CD14-positive monocyte (primary cell): ENCODE results near the gene GNAI1. TPM values are rescaled to one million over a fixed set of nuclear protein-coding genes. Genes with fewer than 3 reads are reported as not detected.

Experiments used
- DNase-seq, 3 donors: peaks; one replicate each; pipeline ENCODE4 v3.0.0-alpha.2; 2011 to 2022
- H2AFZ ChIP-seq: 2 replicates; pipeline ENCODE4 v1.6.0; 2012; ENCODE audit warnings: mild to moderate bottlenecking, low read depth, low read length, inconsistent platforms; ENCODE audit not compliant: insufficient read depth, poor library complexity, severe bottlenecking
- H3K27ac ChIP-seq, 2 donors: 1 replicate in 1 of 2; 2 replicates in 1 of 2; pipeline ENCODE4 v1.5.1; 2012 to 2013; ENCODE audit warnings: low read length in 2 of 2, control low read depth in 1 of 2, inconsistent platforms in 1 of 2, low read depth in 1 of 2, mild to moderate bottlenecking in 1 of 2
- H3K27me3 ChIP-seq, 2 donors: one replicate each; pipeline versions ENCODE4 v1.6.0 to v1.6.1; 2011 to 2013; ENCODE audit warnings: low read length in 2 of 2; ENCODE audit not compliant: control insufficient read depth in 2 of 2, insufficient read depth in 2 of 2
- H3K36me3 ChIP-seq, 2 donors: replicated peaks in 1 of 2; 1 replicate in 1 of 2; 2 replicates in 1 of 2; pipeline versions ENCODE4 v1.5.1 to v1.6.1; 2012 to 2013; ENCODE audit warnings: low read length in 2 of 2, control low read depth in 1 of 2, inconsistent platforms in 1 of 2, mild to moderate bottlenecking in 1 of 2; ENCODE audit not compliant: insufficient read depth in 2 of 2, control insufficient read depth in 1 of 2
- H3K4me1 ChIP-seq, 2 donors: 1 replicate in 1 of 2; 2 replicates in 1 of 2; pipeline versions ENCODE4 v1.5.1 to v1.6.1; 2012 to 2013; ENCODE audit warnings: low read length in 2 of 2, control low read depth in 1 of 2, inconsistent platforms in 1 of 2, mild to moderate bottlenecking in 1 of 2, moderate library complexity in 1 of 2; ENCODE audit not compliant: insufficient read depth in 2 of 2, control insufficient read depth in 1 of 2
- H3K4me2 ChIP-seq: replicated peaks from 2 replicates; pipeline ENCODE3; 2012; ENCODE audit warnings: low read length, moderate library complexity, mild to moderate bottlenecking; ENCODE audit not compliant: poor library complexity, severe bottlenecking; ENCODE audit errors: extremely low read depth
- H3K4me3 ChIP-seq, 3 experiments: fragments of 200-600 bp in 1 of 3; sonication (generic) in 1 of 3; replicated peaks in 1 of 3; 1 replicate in 2 of 3; 2 replicates in 1 of 3; pipeline ENCODE4 v1.5.1; 2011 to 2013; ENCODE audit warnings: low read length in 3 of 3, mild to moderate bottlenecking in 3 of 3, control low read depth in 2 of 3, low read depth in 2 of 3, inconsistent platforms in 1 of 3, moderate library complexity in 1 of 3
- H3K79me2 ChIP-seq: 2 replicates; pipeline ENCODE4 v1.6.0; 2012; ENCODE audit warnings: mild to moderate bottlenecking, control low read depth, inconsistent platforms, low read length, moderate library complexity; ENCODE audit not compliant: insufficient read depth
- H3K9ac ChIP-seq: 2 replicates; pipeline ENCODE4 v1.6.0; 2017; ENCODE audit warnings: low read length, mild to moderate bottlenecking; ENCODE audit not compliant: insufficient read depth, poor library complexity, severe bottlenecking
- H3K9me3 ChIP-seq, 2 donors: replicated peaks in 1 of 2; 1 replicate in 1 of 2; 2 replicates in 1 of 2; pipeline versions ENCODE4 v1.5.1 to v1.6.1; 2012 to 2013; ENCODE audit warnings: low read length in 2 of 2, control low read depth in 1 of 2; ENCODE audit not compliant: control insufficient read depth in 1 of 2, insufficient read depth in 1 of 2
- H4K20me1 ChIP-seq: 2 replicates; pipeline ENCODE4 v1.6.0; 2012; ENCODE audit warnings: mild to moderate bottlenecking, low read length, control low read depth, moderate library complexity; ENCODE audit not compliant: insufficient read depth
- H3K27ac Mint-ChIP-seq, 7 donors: one replicate each; pipeline ENCODE4 v1.8.0; 2020; ENCODE audit warnings: mild to moderate bottlenecking in 7 of 7, mixed read lengths in 7 of 7, moderate library complexity in 6 of 7, inconsistent platforms in 2 of 7
- H3K27me3 Mint-ChIP-seq, 3 donors: one replicate each; pipeline ENCODE4 v1.8.0; 2021 to 2022; ENCODE audit warnings: low read depth in 3 of 3, mild to moderate bottlenecking in 3 of 3, mixed read lengths in 3 of 3, moderate library complexity in 3 of 3, inconsistent platforms in 1 of 3
- H3K36me3 Mint-ChIP-seq, 2 donors: one replicate each; pipeline ENCODE4 v1.8.0; 2020; ENCODE audit warnings: mixed read lengths in 2 of 2, inconsistent platforms in 1 of 2, mild to moderate bottlenecking in 1 of 2
- H3K4me1 Mint-ChIP-seq: one replicate; pipeline ENCODE4 v1.8.0; 2020; ENCODE audit warnings: mild to moderate bottlenecking, mixed read lengths
- H3K4me3 Mint-ChIP-seq, 2 donors: one replicate each; pipeline ENCODE4 v1.8.0; 2020; ENCODE audit warnings: mild to moderate bottlenecking in 2 of 2, mixed read lengths in 2 of 2, moderate library complexity in 1 of 2
- H3K9me3 Mint-ChIP-seq, 7 donors: one replicate each; pipeline ENCODE4 v1.8.0; 2020 to 2022; ENCODE audit warnings: mixed read lengths in 7 of 7, mild to moderate bottlenecking in 6 of 7, moderate library complexity in 6 of 7, inconsistent platforms in 2 of 7
- CTCF ChIP-seq: fragments of 200-600 bp; IDR thresholded peaks from one replicate; pipeline ENCODE4 v1.8.0; 2022; ENCODE audit warnings: antibody characterized with exemption, mild to moderate bottlenecking
- WGBS: methylation state at CpG from one replicate; pipeline ENCODE4 v1.1.5; 2013; ENCODE audit warnings: missing lambda C conversion rate; ENCODE audit not compliant: insufficient coverage; 5-methylcytosine and 5-hydroxymethylcytosine counted together
- intact Hi-C, 2 donors: fragments of 100-400 bp; cut with micrococcal nuclease; formaldehyde crosslinking; loops; one replicate each; pipeline versions ENCODE4 v1.15.0 to v1.15.1; 2023
- polyA plus RNA-seq, 3 donors: library from polyadenylated mRNA; depleted of rRNA in 1 of 3; unstranded in 2 of 3; stranded (reverse) in 1 of 3; fragments of 300-500 nt in 2 of 3; fragments of >200 nt in 1 of 3; fragmentation: Illumina TruSeq in 2 of 3; gene quantifications; 1 replicate in 2 of 3; 2 replicates in 1 of 3; pipeline ENCODE4 v1.2.3, GENCODE V29; 2012 to 2021

GNAI1 gene
- polyA plus RNA-seq, 3 donors, result 0.72 to 1.0 (median 0.79) TPM

- peaks cover 0 to 1% (median 1%) of the 10 kb centered on the region in 3 donors for H3K27me3 Mint-ChIP-seq
- no peak overlapping the region for H3K4me3 Mint-ChIP-seq
- H2AFZ ChIP-seq, result no peak overlapping the region
- intact Hi-C loops, result no loop called here
- WGBS, result no CpG with 5 or more reads among the region's 3 CpGs
- H3K4me1 Mint-ChIP-seq, result peaks cover 14% of the 10 kb centered on the region
- H3K27me3 ChIP-seq, result no peaks in the 10 kb centered on the region
- H4K20me1 ChIP-seq, result no peaks in the 10 kb centered on the region
- H3K4me2 ChIP-seq, result no peak overlapping the region
- no peaks in the 10 kb centered on the region for H3K36me3 Mint-ChIP-seq
- H3K79me2 ChIP-seq, result no peaks in the 10 kb centered on the region
- H3K4me1 ChIP-seq, result no peaks in the 10 kb centered on the region
- no peak overlapping the region for H3K4me3 ChIP-seq
- H3K9ac ChIP-seq, result no peak overlapping the region
- no peaks in the 10 kb centered on the region for H3K9me3 ChIP-seq
- H3K27ac Mint-ChIP-seq, result peak overlapping the region in 1 of 7 donors; percentile 17
- no peaks in the 10 kb centered on the region for H3K9me3 Mint-ChIP-seq
- DNase-seq, result no peak
- no peak for TF ChIP-seq CTCF
- no peaks in the 10 kb centered on the region for H3K36me3 ChIP-seq
- no peak overlapping the region for H3K27ac ChIP-seq
Measured at GRCh38 chr7:80145780-80146422, 11.3 kb downstream of the GNAI1 start.

- no peak for TF ChIP-seq CTCF
- H3K4me3 ChIP-seq, result no peak overlapping the region
- no peaks in the 10 kb centered on the region for H3K79me2 ChIP-seq
- H4K20me1 ChIP-seq, result no peaks in the 10 kb centered on the region
- WGBS, result 100% methylated on average over 1 of the region's 4 CpGs
- DNase-seq, result no peak
- H3K36me3 ChIP-seq, result no peaks in the 10 kb centered on the region
- H3K4me2 ChIP-seq, result no peak overlapping the region
- H3K4me1 Mint-ChIP-seq, result peaks cover 19% of the 10 kb centered on the region
- H3K27ac Mint-ChIP-seq, result no peak overlapping the region
- no peak overlapping the region for H3K27ac ChIP-seq
- H2AFZ ChIP-seq, result no peak overlapping the region
- intact Hi-C loops, result no loop called here
- H3K4me1 ChIP-seq, result no peaks in the 10 kb centered on the region
- H3K36me3 Mint-ChIP-seq, result no peaks in the 10 kb centered on the region
- H3K27me3 ChIP-seq, result no peaks in the 10 kb centered on the region
- no peaks in the 10 kb centered on the region for H3K9me3 ChIP-seq
- H3K9ac ChIP-seq, result no peak overlapping the region
- no peaks in the 10 kb centered on the region for H3K9me3 Mint-ChIP-seq
- H3K4me3 Mint-ChIP-seq, result no peak overlapping the region
- peaks cover 0 to 3% (median 1%) of the 10 kb centered on the region in 3 donors for H3K27me3 Mint-ChIP-seq
Measured at GRCh38 chr7:80146545-80147182, 12.0 kb downstream of the GNAI1 start.
